Measurements from ENCODE around the gene PTPN7. TPM values are rescaled to one million over a fixed set of nuclear protein-coding genes. Genes with fewer than 3 reads are reported as not detected.

The PTPN7 gene
- total RNA-seq, 1 donor from 2014 or later = 0.75 TPM

- Histone ChIP-seq H3K4me1 (ENCODE audit: insufficient read depth, low read length) (peaks cover 6% of the 10 kb centered on the region), H3K9ac (ENCODE audit: low read length) (no peak overlapping the region), H3K27ac (ENCODE audit: low read depth, low read length) (no peak overlapping the region), H3K27me3 (ENCODE audit: insufficient read depth, low read length) (peaks cover 2% of the 10 kb centered on the region), H3K79me2 (ENCODE audit: insufficient read depth, low read length) (peaks cover 8% of the 10 kb centered on the region), H2AFZ (ENCODE audit: low read depth, low read length) (no peak overlapping the region), H3K4me2 (ENCODE audit: low read length) (no peak overlapping the region), H3K4me3 (ENCODE audit: insufficient read depth, low read depth, low read length) (no peak overlapping the region), H3K36me3 (ENCODE audit: insufficient read depth, low read length) (no peaks in the 10 kb centered on the region), H4K20me1 (ENCODE audit: insufficient read depth, low read length) (no peaks in the 10 kb centered on the region), H3K9me3 (ENCODE audit: insufficient read depth, low read depth, low read length) (no peaks in the 10 kb centered on the region)
- no peak overlapping the region for H3K4me3 Mint-ChIP-seq (ENCODE audit: unreplicated experiment)
- TF ChIP-seq CTCF (IDR thresholded peaks at IDR 0.05; ENCODE audit: insufficient read depth, low read depth, low read length) (no peak), EZH2 (IDR thresholded peaks at IDR 0.05; ENCODE audit: insufficient read depth, low read length) (no peak)
- peaks cover 3% of the 10 kb centered on the region for H3K9me3 Mint-ChIP-seq (ENCODE audit: unreplicated experiment)
- H3K4me1 Mint-ChIP-seq (ENCODE audit: low read depth, unreplicated experiment) = peaks cover 13% of the 10 kb centered on the region
- no peak for DNase-seq (ENCODE audit: low read depth)
- no peak overlapping the region for H3K27ac Mint-ChIP-seq (ENCODE audit: unreplicated experiment)
- no peaks in the 10 kb centered on the region for H3K36me3 Mint-ChIP-seq (ENCODE audit: low read depth, unreplicated experiment)
- peaks cover 3% of the 10 kb centered on the region for H3K27me3 Mint-ChIP-seq (ENCODE audit: low read depth, unreplicated experiment)
- FAIRE-seq = no peak
These were observed 10.8 kb downstream of the PTPN7 start for GRCh38 chr1:202149566-202149965.

- peaks cover 4% of the 10 kb centered on the region for H4K20me1 ChIP-seq (ENCODE audit: insufficient read depth, low read length)
- no peak overlapping the region for H3K27ac Mint-ChIP-seq (ENCODE audit: unreplicated experiment)
- H3K79me2 ChIP-seq (ENCODE audit: insufficient read depth, low read length) = peaks cover 19% of the 10 kb centered on the region
- peaks cover 10% of the 10 kb centered on the region for H3K4me1 Mint-ChIP-seq (ENCODE audit: low read depth, unreplicated experiment)
- H3K36me3 ChIP-seq (ENCODE audit: insufficient read depth, low read length) = no peaks in the 10 kb centered on the region
- H3K27ac ChIP-seq (ENCODE audit: low read depth, low read length) = no peak overlapping the region
- H2AFZ ChIP-seq (ENCODE audit: low read depth, low read length) = no peak overlapping the region
- H3K4me3 ChIP-seq (ENCODE audit: insufficient read depth, low read depth, low read length) = no peak overlapping the region
- H3K4me3 Mint-ChIP-seq (ENCODE audit: unreplicated experiment) = no peak overlapping the region
- H3K9me3 ChIP-seq (ENCODE audit: insufficient read depth, low read depth, low read length) = no peaks in the 10 kb centered on the region
- FAIRE-seq (no peak), DNase-seq (ENCODE audit: low read depth) (no peak)
- H3K4me1 ChIP-seq (ENCODE audit: insufficient read depth, low read length) = peaks cover 10% of the 10 kb centered on the region
- peaks cover 2% of the 10 kb centered on the region for H3K27me3 ChIP-seq (ENCODE audit: insufficient read depth, low read length)
- no peak overlapping the region for H3K9ac ChIP-seq (ENCODE audit: low read length)
- H3K36me3 Mint-ChIP-seq (ENCODE audit: low read depth, unreplicated experiment) = no peaks in the 10 kb centered on the region
- peaks cover 3% of the 10 kb centered on the region for H3K9me3 Mint-ChIP-seq (ENCODE audit: unreplicated experiment)
- TF ChIP-seq EZH2 (IDR thresholded peaks at IDR 0.05; ENCODE audit: insufficient read depth, low read length) (no peak), CTCF (IDR thresholded peaks at IDR 0.05; ENCODE audit: insufficient read depth, low read depth, low read length) (no peak)
- H3K4me2 ChIP-seq (ENCODE audit: low read length) = no peak overlapping the region
- H3K27me3 Mint-ChIP-seq (ENCODE audit: low read depth, unreplicated experiment) = peaks cover 2% of the 10 kb centered on the region
These were observed 12.0 kb downstream of the PTPN7 start for GRCh38 chr1:202148391-202148790.

GRCh38 chr1:202146993-202147392 is 13.4 kb downstream of the PTPN7 start:
- Histone ChIP-seq H3K4me3 (ENCODE audit: insufficient read depth, low read depth, low read length) (no peak overlapping the region), H3K27me3 (ENCODE audit: insufficient read depth, low read length) (no peaks in the 10 kb centered on the region), H3K9me3 (ENCODE audit: insufficient read depth, low read depth, low read length) (no peaks in the 10 kb centered on the region), H2AFZ (ENCODE audit: low read depth, low read length) (no peak overlapping the region), H3K4me2 (ENCODE audit: low read length) (no peak overlapping the region), H3K27ac (ENCODE audit: low read depth, low read length) (no peak overlapping the region), H3K36me3 (ENCODE audit: insufficient read depth, low read length) (no peaks in the 10 kb centered on the region), H3K9ac (ENCODE audit: low read length) (no peak overlapping the region), H4K20me1 (ENCODE audit: insufficient read depth, low read length) (peaks cover 18% of the 10 kb centered on the region), H3K79me2 (ENCODE audit: insufficient read depth, low read length) (peaks cover 33% of the 10 kb centered on the region), H3K4me1 (ENCODE audit: insufficient read depth, low read length) (peaks cover 20% of the 10 kb centered on the region)
- no peak for FAIRE-seq
- TF ChIP-seq EZH2 (IDR thresholded peaks at IDR 0.05; ENCODE audit: insufficient read depth, low read length) = no peak
- no peak for TF ChIP-seq CTCF (IDR thresholded peaks at IDR 0.05; ENCODE audit: insufficient read depth, low read depth, low read length)
- H3K27me3 Mint-ChIP-seq (ENCODE audit: low read depth, unreplicated experiment) = peaks cover 2% of the 10 kb centered on the region
- no peak overlapping the region for H3K27ac Mint-ChIP-seq (ENCODE audit: unreplicated experiment)
- H3K4me3 Mint-ChIP-seq (ENCODE audit: unreplicated experiment) = no peak overlapping the region
- no peak for DNase-seq (ENCODE audit: low read depth)
- H3K4me1 Mint-ChIP-seq (ENCODE audit: low read depth, unreplicated experiment) = peaks cover 10% of the 10 kb centered on the region
- peaks cover 3% of the 10 kb centered on the region for H3K9me3 Mint-ChIP-seq (ENCODE audit: unreplicated experiment)
- no peaks in the 10 kb centered on the region for H3K36me3 Mint-ChIP-seq (ENCODE audit: low read depth, unreplicated experiment)
